Right atrium auricular region (tissue), 2 donors: Measurements from ENCODE around the gene LRRC47. TPM values are rescaled to one million over a fixed set of nuclear protein-coding genes. Genes with fewer than 3 reads are reported as not detected.

ENCODE experiments used
- DNase-seq: peaks from one replicate; pipeline ENCODE4 v3.0.0-alpha.2; 2019; ENCODE audit warnings: low spot score
- H3K27ac ChIP-seq, 2 donors: fragments of 200-600 bp; sonication (generic); 1 replicate in 1 of 2; 2 replicates in 1 of 2; pipeline ENCODE4 v1.5.1; 2016 to 2019
- H3K27me3 ChIP-seq, 2 donors: fragments of 200-600 bp; sonication (generic); one replicate each; pipeline versions ENCODE4 v1.5.1 to v1.6.0; 2017 to 2019
- H3K36me3 ChIP-seq: fragments of 200-600 bp; sonication (generic); one replicate; pipeline ENCODE4 v1.5.1; 2016
- H3K4me1 ChIP-seq, 2 donors: fragments of 200-600 bp; sonication (generic); one replicate each; pipeline versions ENCODE4 v1.5.1 to v1.6.0; 2017 to 2019
- H3K4me3 ChIP-seq, 2 donors: fragments of 200-600 bp; sonication (generic); 1 replicate in 1 of 2; 2 replicates in 1 of 2; pipeline ENCODE4 v1.5.1; 2017 to 2019; ENCODE audit warnings: mild to moderate bottlenecking in 1 of 2, moderate library complexity in 1 of 2
- H3K9me3 ChIP-seq, 2 donors: fragments of 200-600 bp; sonication (generic); one replicate each; pipeline ENCODE4 v1.5.1; 2019
- CTCF ChIP-seq, 2 donors: fragments of 200-600 bp; sonication (generic); IDR thresholded peaks; one replicate each; pipeline ENCODE4 v1.5.1; 2019; ENCODE audit warnings: antibody characterized with exemption in 2 of 2
- total RNA-seq, 2 donors: library from RNA; depleted of rRNA; stranded (reverse); fragments of >200 nt; gene quantifications; one replicate each; pipeline ENCODE4 v1.1.0, GENCODE V29; 2016

LRRC47 gene
- total RNA-seq, 2 donors from 2014 or later = 31.7 to 33.6 TPM

- Histone ChIP-seq H3K9me3 (no peaks in the 10 kb centered on the region), H3K4me1 (peaks cover 0 to 10% of the 10 kb centered on the region in 2 donors), H3K36me3 (peaks cover 62% of the 10 kb centered on the region), H3K27me3 (no peaks in the 10 kb centered on the region), H3K27ac (no peak overlapping the region), H3K4me3 (no peak overlapping the region)
- TF ChIP-seq CTCF (IDR thresholded peaks at IDR 0.05) = no peak
- no peak for DNase-seq
Measured at GRCh38 chr1:3780901-3781300, 15.4 kb downstream of the LRRC47 start.

- H3K36me3 ChIP-seq = peaks cover 60% of the 10 kb centered on the region
- no peak for DNase-seq
- H3K27me3 ChIP-seq = no peaks in the 10 kb centered on the region
- no peak overlapping the region for H3K27ac ChIP-seq
- H3K9me3 ChIP-seq = no peaks in the 10 kb centered on the region
- TF ChIP-seq CTCF (IDR thresholded peaks at IDR 0.05) = no peak
- no peak overlapping the region for H3K4me3 ChIP-seq
- H3K4me1 ChIP-seq = peaks cover 0 to 19% of the 10 kb centered on the region in 2 donors
Measured at GRCh38 chr1:3779912-3780416, 16.3 kb downstream of the LRRC47 start.

DNA sequence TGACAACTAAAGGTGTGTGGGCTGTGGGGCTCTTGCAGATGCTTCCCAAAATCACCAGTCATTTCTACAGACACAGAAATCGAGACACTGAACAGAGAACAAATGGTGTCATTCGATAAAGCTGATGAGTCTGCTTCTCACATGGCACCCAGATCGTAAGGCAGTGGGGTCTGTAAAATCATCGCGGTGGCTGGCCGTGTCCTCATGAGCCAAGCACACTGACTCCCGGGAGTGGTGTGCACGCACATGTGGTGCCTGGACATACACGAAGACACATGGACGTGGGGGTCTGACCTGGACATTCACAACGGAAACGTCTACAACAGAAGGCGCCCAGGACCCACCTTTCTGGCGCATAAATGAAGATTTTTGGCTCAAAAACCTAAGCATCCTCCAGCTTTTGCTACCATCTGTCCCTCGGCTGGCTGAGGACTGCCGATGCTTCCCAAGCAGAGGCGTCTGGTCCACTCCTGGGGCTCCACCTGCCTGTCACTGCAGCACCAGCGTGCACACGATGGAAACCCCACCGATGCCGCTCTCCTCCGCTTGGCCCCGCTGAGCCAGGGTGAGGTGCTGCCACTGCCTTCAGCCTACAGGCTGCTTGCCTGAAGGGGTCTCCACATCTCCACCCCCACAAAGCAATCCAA lies 16.9 kb downstream of the LRRC47 start:
- Histone ChIP-seq H3K27ac (no peak overlapping the region), H3K4me1 (peaks cover 0 to 25% of the 10 kb centered on the region in 2 donors), H3K9me3 (no peaks in the 10 kb centered on the region), H3K4me3 (no peak overlapping the region), H3K27me3 (no peaks in the 10 kb centered on the region), H3K36me3 (peaks cover 54% of the 10 kb centered on the region)
- TF ChIP-seq CTCF (IDR thresholded peaks at IDR 0.05) = no peak
- no peak for DNase-seq

DNA sequence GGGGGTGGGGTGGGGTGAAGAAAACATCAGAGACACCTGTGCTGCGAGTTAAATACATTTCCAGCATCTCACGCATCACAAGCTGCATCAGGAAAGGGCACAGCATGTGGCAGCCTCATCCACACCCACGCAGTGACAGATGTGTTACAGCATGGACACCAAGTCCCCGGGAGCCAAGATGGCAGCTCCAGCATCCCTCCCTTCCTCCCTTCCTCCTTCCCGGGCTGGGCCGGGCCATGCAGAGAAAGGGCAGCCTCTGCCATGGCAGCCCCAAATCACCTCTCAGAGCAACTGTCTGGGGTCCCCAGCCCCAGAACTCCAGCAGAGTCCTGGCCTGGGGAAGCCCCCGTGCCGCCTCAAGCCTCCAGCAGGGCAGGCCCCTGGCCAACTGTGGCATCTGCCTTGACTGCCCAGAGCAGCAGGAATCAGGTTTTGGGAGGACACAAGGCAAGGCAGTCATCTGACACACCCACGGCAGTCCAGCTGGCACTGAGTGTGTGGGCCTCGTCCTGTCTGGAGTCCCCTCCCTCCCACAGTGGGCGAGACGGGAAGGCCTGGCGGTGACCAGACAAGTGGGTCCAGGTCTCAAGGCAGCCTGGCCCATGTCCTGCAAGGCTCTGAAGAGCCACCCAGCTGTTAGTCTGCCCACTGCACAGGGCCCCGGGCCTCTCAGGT lies 17.6 kb downstream of the LRRC47 start:
- H3K27ac ChIP-seq = peak overlapping the region in 1 of 2 donors; percentile 15
- TF ChIP-seq CTCF (IDR thresholded peaks at IDR 0.05) = no peak
- no peak for DNase-seq
- no peaks in the 10 kb centered on the region for H3K9me3 ChIP-seq
- peaks cover 48% of the 10 kb centered on the region for H3K36me3 ChIP-seq
- H3K4me1 ChIP-seq = peaks cover 0 to 31% of the 10 kb centered on the region in 2 donors
- no peak overlapping the region for H3K4me3 ChIP-seq
- H3K27me3 ChIP-seq = no peaks in the 10 kb centered on the region

- peaks cover 0 to 39% of the 10 kb centered on the region in 2 donors for H3K4me1 ChIP-seq
Measured at GRCh38 chr1:3777647-3778589, 18.4 kb downstream of the LRRC47 start.

More at GRCh38 chr1:3777647-3778589, 18.4 kb downstream of the LRRC47 start:
- Histone ChIP-seq H3K9me3 (no peaks in the 10 kb centered on the region), H3K36me3 (peaks cover 40% of the 10 kb centered on the region), H3K27me3 (no peaks in the 10 kb centered on the region), H3K27ac (peak overlapping the region in 1 of 2 donors; percentile 15), H3K4me3 (no peak overlapping the region)
- no peak for DNase-seq
- no peak for TF ChIP-seq CTCF (IDR thresholded peaks at IDR 0.05)
